ENCODE data around the gene ZNF740.

- TF ChIP-seq REST (IDR thresholded peaks at IDR 0.05; ENCODE audit: insufficient read depth in 1 of 2, low read depth in 2 of 2, low read length in 1 of 2) = no peak
- no peak for TF ChIP-seq POLR2AphosphoS5 (IDR thresholded peaks at IDR 0.05; ENCODE audit: low read depth, low read length)
- no peak for TF ChIP-seq CTCF (IDR thresholded peaks at IDR 0.05)
- no peak for TF ChIP-seq TCF7L2 (IDR thresholded peaks at IDR 0.05; ENCODE audit: low read depth, low read length)
- no peak for TF ChIP-seq SIN3A (IDR thresholded peaks at IDR 0.05; ENCODE audit: borderline replicate concordance, insufficient read depth, low read depth, low read length)
Measured at GRCh38 chr12:53232646-53233461, 52.3 kb downstream of the ZNF740 start.

All from Panc1 (cell line).